Uterus (tissue), 4 donors: ENCODE results near the gene LEFTY1. TPM values are rescaled to one million over a fixed set of nuclear protein-coding genes. Genes with fewer than 3 reads are reported as not detected.
"Not testable (repeated sequence)": the region's sequence is repeated elsewhere in the genome, so short reads cannot be mapped to it uniquely, and the experiment has no call there.

ENCODE experiments used
- DNase-seq, 2 donors: peaks; one replicate each; pipeline ENCODE4 v3.0.0-alpha.2; 2019 to 2020
- H3K27ac ChIP-seq, 2 donors: fragments of 200-600 bp; sonication (generic); 1 replicate in 1 of 2; 2 replicates in 1 of 2; pipeline ENCODE4 v1.5.1; 2016 to 2018
- H3K27me3 ChIP-seq, 2 donors: fragments of 200-600 bp; sonication (generic); one replicate each; pipeline ENCODE4 v1.5.1; 2018 to 2019; ENCODE audit warnings: control low read depth in 1 of 2
- H3K36me3 ChIP-seq, 2 donors: fragments of 200-600 bp; sonication (generic); one replicate each; pipeline ENCODE4 v1.5.1; 2019; ENCODE audit warnings: control low read depth in 1 of 2
- H3K4me1 ChIP-seq, 2 donors: fragments of 200-600 bp; sonication (generic); one replicate each; pipeline ENCODE4 v1.5.1; 2018 to 2019; ENCODE audit warnings: control low read depth in 1 of 2
- H3K4me3 ChIP-seq, 2 donors: fragments of 200-600 bp; sonication (generic); 1 replicate in 1 of 2; 2 replicates in 1 of 2; pipeline ENCODE4 v1.5.1; 2018 to 2019; ENCODE audit warnings: mild to moderate bottlenecking in 1 of 2
- H3K9me3 ChIP-seq, 2 donors: fragments of 200-600 bp; sonication (generic); one replicate each; pipeline ENCODE4 v1.5.1; 2019; ENCODE audit warnings: control low read depth in 1 of 2
- POLR2A ChIP-seq, 2 donors: fragments of 450-650 bp; IDR thresholded peaks; one replicate each; pipeline ENCODE4 v1.6.1; 2016; ENCODE audit warnings: antibody characterized with exemption in 2 of 2, mild to moderate bottlenecking in 1 of 2, moderate library complexity in 1 of 2
- intact Hi-C: fragments of 100-400 bp; cut with DNase I; formaldehyde crosslinking; loops from one replicate; pipeline ENCODE4 v1.15.1; 2023; ENCODE audit warnings: low total_unique reads
- total RNA-seq, 4 donors: library from RNA; depleted of rRNA in 3 of 4; stranded (reverse); fragments of >200 nt in 3 of 4; gene quantifications; one replicate each; pipeline versions ENCODE4 v1.1.0 to v1.2.4, GENCODE V29; 2014 to 2023
- TF ChIP-seq, protein P1 (sequence below), 4 experiments: fragments of 200-600 bp in 2 of 4; fragments of 450-650 bp in 2 of 4; sonication (generic) in 2 of 4; IDR thresholded peaks; one replicate each; pipeline ENCODE4 v1.5.1; 2016 to 2019; ENCODE audit warnings: antibody characterized with exemption in 4 of 4, mild to moderate bottlenecking in 2 of 4, moderate library complexity in 1 of 4
- donor health status: DM: yes; HTN: yes; CAD: no.

Gene LEFTY1, protein sequence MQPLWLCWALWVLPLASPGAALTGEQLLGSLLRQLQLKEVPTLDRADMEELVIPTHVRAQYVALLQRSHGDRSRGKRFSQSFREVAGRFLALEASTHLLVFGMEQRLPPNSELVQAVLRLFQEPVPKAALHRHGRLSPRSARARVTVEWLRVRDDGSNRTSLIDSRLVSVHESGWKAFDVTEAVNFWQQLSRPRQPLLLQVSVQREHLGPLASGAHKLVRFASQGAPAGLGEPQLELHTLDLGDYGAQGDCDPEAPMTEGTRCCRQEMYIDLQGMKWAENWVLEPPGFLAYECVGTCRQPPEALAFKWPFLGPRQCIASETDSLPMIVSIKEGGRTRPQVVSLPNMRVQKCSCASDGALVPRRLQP
- 1 to 10 TPM in 2 of 4 donors, not detected in 2; 1.1 to 3.5 TPM for total RNA-seq

DNA sequence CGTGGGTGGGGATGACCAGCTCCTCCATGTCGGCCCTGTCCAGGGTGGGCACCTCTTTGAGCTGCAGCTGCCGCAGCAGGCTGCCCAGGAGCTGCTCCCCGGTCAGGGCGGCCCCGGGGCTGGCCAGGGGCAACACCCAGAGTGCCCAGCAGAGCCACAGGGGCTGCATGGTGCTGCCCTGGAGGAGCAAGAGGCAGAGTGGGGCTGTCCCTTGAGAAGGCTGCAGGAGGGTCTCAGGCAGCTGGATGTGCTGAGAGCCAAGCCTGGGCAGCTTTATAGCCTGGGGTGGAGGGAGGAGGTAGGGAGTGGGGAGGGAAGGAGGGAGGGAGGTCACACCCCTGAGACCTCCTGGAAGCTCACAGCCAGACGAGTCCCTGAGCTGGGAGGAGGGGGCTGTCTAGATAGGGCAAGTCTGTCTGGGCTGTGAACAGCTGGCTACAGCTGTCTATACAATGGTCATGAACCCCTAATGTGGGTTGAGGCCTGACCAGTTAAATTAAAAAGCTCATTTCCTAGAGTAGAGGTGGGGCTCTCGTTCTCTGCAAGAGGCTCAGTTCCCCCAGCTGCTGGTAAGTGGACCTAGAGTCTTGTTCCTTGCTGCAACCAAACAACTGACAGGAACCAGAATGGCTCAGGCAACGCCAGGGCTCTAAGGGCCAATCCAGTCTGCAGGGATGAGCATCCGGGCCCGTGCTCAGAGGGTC lies at the start of gene LEFTY1:
Gene LEFTY1 (minus strand): TSS at position 249 of the 704 bp plus-strand sequence. CDS start 80 bp downstream, at position 169.
- Histone ChIP-seq H3K4me3 (no peak within 1 kb of the TSS), H3K27ac (no peak within 1 kb of the TSS), H3K27me3 (no peaks in the 10 kb centered on the region), H3K9me3 (no peaks in the 10 kb centered on the region), H3K36me3 (no peaks in the 10 kb centered on the region), H3K4me1 (no peaks in the 10 kb centered on the region)
- TF ChIP-seq, protein P1, sequence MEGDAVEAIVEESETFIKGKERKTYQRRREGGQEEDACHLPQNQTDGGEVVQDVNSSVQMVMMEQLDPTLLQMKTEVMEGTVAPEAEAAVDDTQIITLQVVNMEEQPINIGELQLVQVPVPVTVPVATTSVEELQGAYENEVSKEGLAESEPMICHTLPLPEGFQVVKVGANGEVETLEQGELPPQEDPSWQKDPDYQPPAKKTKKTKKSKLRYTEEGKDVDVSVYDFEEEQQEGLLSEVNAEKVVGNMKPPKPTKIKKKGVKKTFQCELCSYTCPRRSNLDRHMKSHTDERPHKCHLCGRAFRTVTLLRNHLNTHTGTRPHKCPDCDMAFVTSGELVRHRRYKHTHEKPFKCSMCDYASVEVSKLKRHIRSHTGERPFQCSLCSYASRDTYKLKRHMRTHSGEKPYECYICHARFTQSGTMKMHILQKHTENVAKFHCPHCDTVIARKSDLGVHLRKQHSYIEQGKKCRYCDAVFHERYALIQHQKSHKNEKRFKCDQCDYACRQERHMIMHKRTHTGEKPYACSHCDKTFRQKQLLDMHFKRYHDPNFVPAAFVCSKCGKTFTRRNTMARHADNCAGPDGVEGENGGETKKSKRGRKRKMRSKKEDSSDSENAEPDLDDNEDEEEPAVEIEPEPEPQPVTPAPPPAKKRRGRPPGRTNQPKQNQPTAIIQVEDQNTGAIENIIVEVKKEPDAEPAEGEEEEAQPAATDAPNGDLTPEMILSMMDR (IDR thresholded peaks at IDR 0.05), result no peak
- no peak for TF ChIP-seq POLR2A (IDR thresholded peaks at IDR 0.05)
- no peak for DNase-seq
- intact Hi-C loops, result no loop called here

DNA sequence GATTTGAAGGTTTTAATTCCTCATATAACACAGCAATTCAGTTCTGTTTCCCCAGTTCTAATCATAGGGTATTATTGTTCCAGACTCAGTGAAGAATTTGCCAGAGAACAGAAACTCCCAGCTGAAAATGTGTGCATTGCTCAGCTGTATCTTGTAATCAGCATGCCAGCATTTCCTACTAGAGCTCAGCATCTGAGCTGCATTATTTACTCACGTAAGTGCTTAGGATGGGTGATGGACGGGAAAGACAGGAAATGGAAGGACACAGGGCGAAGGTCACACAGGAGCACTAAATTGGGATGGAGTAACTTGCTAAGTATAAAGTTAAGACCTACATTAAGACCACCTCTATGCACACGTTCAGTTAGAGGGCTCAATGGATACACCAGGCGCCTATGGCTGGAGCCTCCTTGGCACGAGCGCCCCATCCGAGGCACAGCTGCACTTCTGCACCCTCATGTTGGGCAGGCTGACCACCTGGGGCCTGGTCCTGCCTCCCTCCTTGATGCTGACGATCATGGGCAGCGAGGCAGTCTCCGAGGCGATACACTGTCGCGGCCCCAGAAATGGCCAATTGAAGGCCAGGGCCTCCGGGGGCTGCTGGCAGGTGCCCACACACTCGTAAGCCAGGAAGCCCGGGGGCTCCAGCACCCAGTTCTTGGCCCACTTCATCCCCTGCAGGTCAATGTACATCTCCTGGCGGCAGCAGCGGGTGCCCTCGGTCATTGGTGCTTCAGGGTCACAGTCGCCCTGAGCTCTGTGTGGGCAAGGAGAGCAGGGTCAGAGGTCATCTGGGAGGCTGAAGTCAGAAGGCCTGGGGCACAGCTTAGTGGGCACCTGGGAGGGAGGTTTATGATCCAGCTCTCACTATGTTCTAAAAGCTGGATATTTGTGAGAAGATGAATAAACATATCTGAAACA lies 48.4 kb upstream of the LEFTY1 start:
- intact Hi-C loops, result no loop called here
- Histone ChIP-seq H3K27ac (no peak overlapping the region), H3K27me3 (no peaks in the 10 kb centered on the region), H3K4me3 (no peak overlapping the region), H3K4me1 (peaks cover 8 to 14% of the 10 kb centered on the region in 2 donors), H3K9me3 (no peaks in the 10 kb centered on the region), H3K36me3 (no peaks in the 10 kb centered on the region)
- TF ChIP-seq, protein P1 (IDR thresholded peaks at IDR 0.05), result no peak
- TF ChIP-seq POLR2A (IDR thresholded peaks at IDR 0.05), result no peak
- no peak for DNase-seq

DNA sequence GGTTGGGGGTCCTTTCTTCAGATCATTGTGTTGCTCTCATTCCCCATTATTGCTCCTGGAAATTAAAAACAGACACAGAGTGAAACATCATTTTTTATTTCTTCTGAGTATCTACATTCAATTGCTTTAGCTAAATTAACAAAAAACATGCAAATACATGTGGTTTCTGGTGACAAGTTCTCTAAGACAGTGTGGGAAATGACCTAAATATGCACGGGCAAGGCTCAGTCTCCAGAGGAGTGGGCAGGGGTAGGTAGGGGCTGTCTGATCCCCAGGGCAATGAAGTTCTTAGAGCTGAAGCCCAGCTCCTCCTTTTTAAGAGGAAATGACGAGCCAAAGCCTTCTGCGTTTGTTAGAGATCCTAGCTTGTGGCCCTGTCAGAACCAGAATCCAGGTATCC lies 47.6 kb upstream of the LEFTY1 start:
- no peaks in the 10 kb centered on the region for H3K27me3 ChIP-seq
- no peaks in the 10 kb centered on the region for H3K36me3 ChIP-seq
- peaks cover 8 to 13% of the 10 kb centered on the region in 2 donors for H3K4me1 ChIP-seq
- H3K27ac ChIP-seq, result no peak overlapping the region
- H3K9me3 ChIP-seq, result no peaks in the 10 kb centered on the region
- no peak overlapping the region for H3K4me3 ChIP-seq
- intact Hi-C loops, result no loop called here
- TF ChIP-seq POLR2A (IDR thresholded peaks at IDR 0.05), result no peak
- TF ChIP-seq, protein P1 (IDR thresholded peaks at IDR 0.05), result no peak
- no peak for DNase-seq

DNA sequence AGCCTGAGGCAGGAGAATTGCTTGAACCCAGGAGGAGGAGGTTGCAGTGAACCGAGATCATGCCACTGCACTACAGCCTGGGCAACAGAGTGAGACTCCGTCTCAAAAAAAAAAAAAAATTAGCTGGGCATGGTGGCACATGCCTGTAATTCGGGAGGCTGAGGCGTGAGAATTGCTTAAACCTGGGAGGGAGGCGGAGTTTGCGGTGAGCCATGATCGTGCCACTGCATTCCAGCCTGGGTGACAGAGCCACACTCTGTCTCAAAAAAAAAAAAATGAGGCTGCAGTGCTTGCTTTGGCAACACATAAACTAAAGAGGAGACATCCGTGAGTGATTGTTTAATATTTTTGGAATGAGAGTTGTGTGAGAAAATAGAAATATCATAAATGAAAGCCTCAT lies 47.1 kb upstream of the LEFTY1 start:
- peaks cover 8 to 11% of the 10 kb centered on the region in 2 donors for H3K4me1 ChIP-seq
- H3K9me3 ChIP-seq, H3K4me3 ChIP-seq, intact Hi-C loops, H3K27me3 ChIP-seq, DNase-seq, H3K27ac ChIP-seq, H3K36me3 ChIP-seq: not testable (repeated sequence)

DNA sequence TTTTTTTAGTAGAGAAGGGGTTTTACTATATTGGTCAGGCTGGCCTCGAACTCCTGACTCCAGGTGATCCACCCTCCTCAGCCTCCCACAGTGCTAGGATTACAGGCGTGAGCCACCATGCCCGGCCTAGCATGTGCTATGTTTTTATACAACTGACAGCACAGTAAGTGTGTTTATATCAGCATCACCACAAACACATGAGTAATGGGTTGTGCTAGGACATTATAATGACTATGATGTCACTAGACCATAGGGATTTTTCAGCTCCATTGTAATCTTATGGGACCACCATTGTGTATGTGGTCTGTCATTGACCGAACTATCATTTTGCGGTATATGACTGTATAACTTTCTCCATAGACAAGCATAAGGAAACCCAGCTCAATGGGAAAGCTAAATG lies 45.8 kb upstream of the LEFTY1 start:
- intact Hi-C loops, result no loop called here
- Histone ChIP-seq H3K4me1 (no peaks in the 10 kb centered on the region), H3K27me3 (no peaks in the 10 kb centered on the region), H3K4me3 (no peak overlapping the region), H3K36me3 (no peaks in the 10 kb centered on the region), H3K9me3 (no peaks in the 10 kb centered on the region), H3K27ac (no peak overlapping the region)
- TF ChIP-seq, protein P1 (IDR thresholded peaks at IDR 0.05), result no peak
- no peak for TF ChIP-seq POLR2A (IDR thresholded peaks at IDR 0.05)
- DNase-seq, result no peak
